ENCODE results near the gene MAN2A1.

DNA sequence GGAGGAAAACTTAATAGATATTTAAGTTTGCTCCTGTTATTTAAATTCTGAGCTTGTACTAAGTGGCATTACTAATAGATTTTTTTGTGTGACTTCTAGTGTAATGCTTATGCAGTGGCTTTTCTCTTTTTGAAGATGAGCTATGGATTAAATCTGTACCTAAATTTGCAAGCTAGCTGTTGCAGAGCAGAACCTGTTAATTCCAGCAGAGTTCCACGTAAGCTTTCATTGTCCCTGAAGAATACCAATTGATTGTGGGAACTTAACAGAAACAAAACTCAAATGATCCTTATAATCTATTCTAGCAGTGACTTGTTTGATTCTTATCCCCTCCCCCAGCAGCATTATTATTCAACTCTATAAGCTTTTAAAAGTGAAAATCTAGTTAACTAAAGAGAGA is 51.7 kb downstream of the MAN2A1 start:
- TF ChIP-seq, protein P1, sequence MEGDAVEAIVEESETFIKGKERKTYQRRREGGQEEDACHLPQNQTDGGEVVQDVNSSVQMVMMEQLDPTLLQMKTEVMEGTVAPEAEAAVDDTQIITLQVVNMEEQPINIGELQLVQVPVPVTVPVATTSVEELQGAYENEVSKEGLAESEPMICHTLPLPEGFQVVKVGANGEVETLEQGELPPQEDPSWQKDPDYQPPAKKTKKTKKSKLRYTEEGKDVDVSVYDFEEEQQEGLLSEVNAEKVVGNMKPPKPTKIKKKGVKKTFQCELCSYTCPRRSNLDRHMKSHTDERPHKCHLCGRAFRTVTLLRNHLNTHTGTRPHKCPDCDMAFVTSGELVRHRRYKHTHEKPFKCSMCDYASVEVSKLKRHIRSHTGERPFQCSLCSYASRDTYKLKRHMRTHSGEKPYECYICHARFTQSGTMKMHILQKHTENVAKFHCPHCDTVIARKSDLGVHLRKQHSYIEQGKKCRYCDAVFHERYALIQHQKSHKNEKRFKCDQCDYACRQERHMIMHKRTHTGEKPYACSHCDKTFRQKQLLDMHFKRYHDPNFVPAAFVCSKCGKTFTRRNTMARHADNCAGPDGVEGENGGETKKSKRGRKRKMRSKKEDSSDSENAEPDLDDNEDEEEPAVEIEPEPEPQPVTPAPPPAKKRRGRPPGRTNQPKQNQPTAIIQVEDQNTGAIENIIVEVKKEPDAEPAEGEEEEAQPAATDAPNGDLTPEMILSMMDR (IDR thresholded peaks at IDR 0.05): no peak
- TF ChIP-seq POLR2A (IDR thresholded peaks at IDR 0.05): no peak

All from right lobe of liver (tissue), 4 donors.